PC-9 (cell line): Measurements from ENCODE around the gene EYS.

Source experiments
- EZH2 ChIP-seq: fragments of 200-600 bp; sonication (generic); IDR thresholded peaks from 2 replicates; pipeline ENCODE4 v1.8.0; 2017; ENCODE audit warnings: antibody characterized with exemption, low read depth
- TF ChIP-seq, protein P1 (sequence below): fragments of 200-600 bp; sonication (generic); conservative IDR thresholded peaks from 2 replicates; pipeline ENCODE4 v1.6.1; 2017; ENCODE audit warnings: mixed run types, antibody characterized with exemption, mild to moderate bottlenecking, moderate library complexity

DNA sequence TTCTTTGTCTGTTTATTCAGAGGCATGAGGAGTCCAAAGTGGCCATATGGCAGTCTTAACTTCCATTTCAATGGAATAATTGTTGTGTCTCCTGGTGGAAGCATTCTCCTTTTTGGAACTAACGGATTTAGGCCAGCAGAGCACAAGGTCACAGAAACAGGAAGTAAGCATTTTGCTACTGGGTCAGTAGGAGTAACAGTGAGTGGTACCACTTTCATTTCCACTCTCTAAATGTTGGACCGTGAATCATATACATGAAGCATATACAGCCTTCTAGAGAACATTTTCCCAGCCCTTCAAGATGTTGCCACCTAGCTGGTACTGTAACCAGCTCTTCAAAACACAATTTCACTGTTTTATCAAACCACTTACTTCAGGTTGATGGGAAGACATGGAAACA is 182.8 kb downstream of the EYS start:
- TF ChIP-seq, protein P1, sequence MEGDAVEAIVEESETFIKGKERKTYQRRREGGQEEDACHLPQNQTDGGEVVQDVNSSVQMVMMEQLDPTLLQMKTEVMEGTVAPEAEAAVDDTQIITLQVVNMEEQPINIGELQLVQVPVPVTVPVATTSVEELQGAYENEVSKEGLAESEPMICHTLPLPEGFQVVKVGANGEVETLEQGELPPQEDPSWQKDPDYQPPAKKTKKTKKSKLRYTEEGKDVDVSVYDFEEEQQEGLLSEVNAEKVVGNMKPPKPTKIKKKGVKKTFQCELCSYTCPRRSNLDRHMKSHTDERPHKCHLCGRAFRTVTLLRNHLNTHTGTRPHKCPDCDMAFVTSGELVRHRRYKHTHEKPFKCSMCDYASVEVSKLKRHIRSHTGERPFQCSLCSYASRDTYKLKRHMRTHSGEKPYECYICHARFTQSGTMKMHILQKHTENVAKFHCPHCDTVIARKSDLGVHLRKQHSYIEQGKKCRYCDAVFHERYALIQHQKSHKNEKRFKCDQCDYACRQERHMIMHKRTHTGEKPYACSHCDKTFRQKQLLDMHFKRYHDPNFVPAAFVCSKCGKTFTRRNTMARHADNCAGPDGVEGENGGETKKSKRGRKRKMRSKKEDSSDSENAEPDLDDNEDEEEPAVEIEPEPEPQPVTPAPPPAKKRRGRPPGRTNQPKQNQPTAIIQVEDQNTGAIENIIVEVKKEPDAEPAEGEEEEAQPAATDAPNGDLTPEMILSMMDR, result no peak
- no peak for TF ChIP-seq EZH2
